Left renal cortex interstitium (tissue), 4 donors: Measurements from ENCODE around the gene EFR3B. TPM values are rescaled to one million over a fixed set of nuclear protein-coding genes. Genes with fewer than 3 reads are reported as not detected.

ENCODE experiments used
- DNase-seq, 4 donors: peaks; one replicate each; pipeline ENCODE4 v3.0.0-alpha.2; 2013; ENCODE audit warnings: low read depth in 4 of 4, low spot score in 2 of 4, missing footprints in 1 of 4
- polyA plus RNA-seq, 4 donors: library from polyadenylated mRNA; unstranded; fragments of 120-200 nt; gene quantifications; one replicate each; pipeline ENCODE4 v1.2.1, GENCODE V29; 2013; ENCODE audit not compliant: insufficient read length in 4 of 4

EFR3B gene
- polyA plus RNA-seq, 4 donors, result 4.8 to 8.8 (median 7.0) TPM

DNA sequence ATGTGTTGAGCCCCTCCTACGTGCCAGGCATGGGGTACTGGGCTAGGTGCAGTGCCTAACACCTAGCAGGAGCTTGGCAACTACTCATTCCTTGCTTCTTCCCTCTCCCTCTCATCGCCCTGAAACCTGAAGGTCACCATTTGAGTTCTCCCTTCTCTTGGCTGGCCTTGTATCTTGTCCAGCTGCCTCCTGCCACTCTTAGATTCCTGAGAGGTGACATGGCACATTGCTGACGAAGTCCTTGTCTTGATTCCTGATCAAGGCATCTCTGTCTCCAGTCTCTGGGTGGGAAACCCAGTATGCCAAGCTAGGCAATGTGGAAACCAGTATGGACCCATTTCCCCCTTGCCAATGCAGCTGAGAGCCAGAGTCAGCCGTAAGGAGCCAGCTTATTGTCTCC, 9.0 kb upstream of the EFR3B start:
- no peak for DNase-seq

DNA sequence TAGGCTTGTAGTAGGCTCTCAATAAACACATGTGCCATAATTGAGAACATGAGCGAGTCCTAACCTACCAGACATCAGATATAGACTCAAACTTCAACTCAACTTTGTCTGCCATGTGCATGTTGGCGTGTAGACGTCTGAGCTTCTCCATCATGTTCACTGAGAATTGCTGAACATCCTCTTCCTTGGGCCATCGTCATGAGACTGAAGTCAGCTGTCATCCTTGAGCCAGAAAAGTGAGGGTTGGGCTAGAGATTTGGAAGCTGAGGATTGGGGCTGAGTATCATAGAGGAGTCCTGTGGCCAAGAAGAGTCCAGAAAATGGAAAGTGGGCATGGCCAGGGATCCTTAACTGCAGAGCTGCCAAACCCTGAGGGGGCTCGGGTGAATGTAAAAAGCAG, 7.8 kb upstream of the EFR3B start:
- no peak for DNase-seq

DNA sequence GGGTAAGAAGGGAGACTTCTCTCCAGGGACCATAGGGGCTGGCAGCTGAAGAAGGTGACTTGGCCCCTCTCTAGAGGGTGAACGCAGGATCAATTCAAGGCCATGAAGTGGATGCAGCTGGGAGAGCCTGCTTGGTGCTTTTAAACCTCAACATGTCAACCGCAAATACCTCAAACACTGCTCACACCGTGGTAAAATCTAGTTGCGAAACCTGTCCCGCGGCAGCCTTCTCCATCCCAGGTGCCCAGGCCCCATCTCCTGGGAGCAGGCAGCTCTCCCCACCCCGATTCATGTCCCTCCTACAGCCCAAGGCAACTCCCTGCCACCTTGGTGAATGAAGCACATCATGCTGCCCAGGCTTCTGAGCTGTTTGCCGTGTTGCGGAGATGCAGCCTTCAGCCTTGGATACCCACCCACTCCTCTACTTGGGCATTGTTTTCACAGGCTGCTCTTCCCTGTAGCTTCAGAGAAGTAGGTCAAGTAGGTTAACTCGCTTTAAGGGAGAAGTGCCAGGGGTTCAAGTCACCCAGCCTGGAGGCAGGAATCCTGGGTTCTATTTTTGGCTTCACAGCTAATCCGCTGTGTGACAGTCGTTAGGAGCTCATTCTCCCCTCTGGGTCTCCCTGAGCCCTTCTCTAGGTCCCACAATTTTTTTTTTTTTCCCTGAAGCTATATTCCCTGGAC, 6.2 kb upstream of the EFR3B start:
- no peak for DNase-seq

DNA sequence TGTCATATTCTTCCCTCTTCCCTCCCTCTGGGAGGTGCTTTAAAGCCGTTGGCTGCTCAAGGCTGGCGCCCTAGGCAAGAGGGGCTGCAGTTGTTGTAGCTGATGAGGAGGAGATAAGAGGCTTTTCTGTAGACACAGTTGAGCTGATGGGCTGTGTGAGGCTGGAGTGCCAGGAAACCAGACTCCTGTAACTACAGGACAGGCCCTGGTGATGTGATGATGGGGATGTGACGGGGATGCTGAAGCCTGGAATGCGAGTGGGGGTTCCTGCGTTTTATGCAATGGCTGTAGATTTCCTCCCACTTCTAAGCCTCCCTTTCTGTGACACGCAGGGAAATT, 5.7 kb upstream of the EFR3B start:
- DNase-seq, result no peak

DNA sequence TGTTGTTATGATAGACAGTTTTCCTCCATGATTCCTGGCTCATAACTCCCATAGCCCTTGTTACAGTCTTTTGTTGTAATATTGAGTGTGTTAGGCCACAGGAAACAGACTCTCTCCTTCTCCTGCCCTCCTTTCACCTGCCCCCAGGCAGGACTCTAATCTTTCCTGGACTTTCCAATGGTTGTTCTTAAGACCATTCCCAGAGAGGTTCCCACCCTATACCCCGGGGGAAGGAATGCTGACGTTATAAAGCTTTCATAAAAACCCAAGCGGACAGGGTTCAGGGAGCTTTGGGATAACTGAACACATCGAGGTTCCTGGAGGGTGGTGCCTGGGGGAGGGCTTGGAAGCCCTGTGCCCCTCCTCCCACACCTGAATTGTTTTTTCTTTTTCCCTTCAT, 2.8 kb upstream of the EFR3B start:
- DNase-seq, result no peak

DNA sequence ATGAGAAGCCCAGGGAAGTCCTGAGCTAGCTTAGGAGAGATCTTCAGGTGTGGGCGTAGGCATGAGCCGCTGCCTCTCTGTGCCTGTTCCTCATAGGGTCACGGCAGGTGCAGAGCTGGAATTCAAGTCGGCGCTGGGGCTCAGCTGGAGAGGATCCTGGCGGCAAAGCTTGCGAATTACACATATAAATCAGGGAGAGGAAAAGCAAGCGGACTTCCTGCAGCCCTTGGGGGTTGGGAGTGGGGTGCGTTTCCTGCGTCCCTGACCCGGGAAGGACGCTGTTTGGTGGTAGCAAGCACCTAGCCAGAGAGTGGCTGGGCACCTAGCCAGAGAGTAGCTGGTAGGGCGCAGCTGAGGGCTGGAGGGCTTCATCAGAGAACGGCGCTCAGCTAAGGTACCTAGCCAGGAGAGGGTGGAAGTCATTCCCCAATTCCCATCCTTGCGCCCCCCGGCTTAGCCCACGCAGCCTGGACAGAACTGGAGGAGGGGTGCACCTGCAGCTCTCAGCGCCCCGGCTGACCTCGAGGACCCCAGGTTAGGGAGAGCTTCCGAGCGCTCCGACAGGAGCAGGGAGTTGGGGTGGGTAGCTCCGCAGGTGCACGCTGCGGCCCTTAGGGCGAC, 459 bp upstream of the EFR3B start:
- DNase-seq, result peak in 3 of 4 donors; percentile 50 to 65 (median 64)

DNA sequence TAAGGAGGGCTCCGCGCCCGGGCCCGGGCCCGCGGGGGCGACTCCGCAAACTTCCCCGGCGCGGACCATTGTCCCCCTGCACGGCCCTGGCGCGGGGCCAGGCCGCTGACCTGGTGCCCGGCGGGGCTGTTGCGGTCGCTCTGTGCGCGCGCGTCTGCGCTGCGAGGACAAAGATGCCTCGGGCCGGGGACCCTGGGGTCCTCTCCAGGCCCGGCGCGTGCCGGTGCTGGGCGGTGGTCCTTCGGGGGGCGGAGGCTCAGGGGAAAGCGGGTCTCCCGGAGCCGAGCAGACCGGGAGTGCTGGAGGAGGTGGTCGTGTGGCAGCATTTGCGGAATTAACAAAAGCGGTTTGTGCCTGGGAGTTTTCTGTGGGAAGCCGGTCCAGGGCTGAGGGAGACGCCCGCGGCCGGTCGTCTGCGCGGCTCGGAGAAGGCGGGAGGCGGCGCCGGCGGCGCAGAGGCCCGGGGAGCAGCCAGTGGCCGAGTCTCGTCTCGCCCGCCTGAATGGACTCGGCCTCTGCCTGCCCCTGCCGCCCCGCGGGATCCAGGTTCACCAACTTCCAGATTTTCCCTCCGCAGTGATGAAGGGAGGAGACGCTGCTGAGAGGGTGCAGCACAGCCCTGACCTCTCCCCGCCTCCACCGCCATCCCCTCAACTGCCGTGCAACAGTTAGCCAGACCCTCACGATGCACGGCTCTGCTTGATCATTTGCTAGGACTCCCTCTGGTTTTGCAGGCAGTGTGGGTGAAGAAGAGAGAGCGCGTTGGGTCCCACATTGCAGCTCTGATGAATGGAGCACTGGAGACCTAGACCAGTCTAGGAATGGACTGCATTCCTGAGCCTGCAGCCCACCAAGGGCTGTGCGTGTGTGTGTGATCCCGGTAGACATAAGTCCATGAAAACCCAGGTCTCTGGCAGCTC, 705 bp downstream of the EFR3B start:
- peak in 3 of 4 donors; percentile 13 to 34 (median 32) for DNase-seq

DNA sequence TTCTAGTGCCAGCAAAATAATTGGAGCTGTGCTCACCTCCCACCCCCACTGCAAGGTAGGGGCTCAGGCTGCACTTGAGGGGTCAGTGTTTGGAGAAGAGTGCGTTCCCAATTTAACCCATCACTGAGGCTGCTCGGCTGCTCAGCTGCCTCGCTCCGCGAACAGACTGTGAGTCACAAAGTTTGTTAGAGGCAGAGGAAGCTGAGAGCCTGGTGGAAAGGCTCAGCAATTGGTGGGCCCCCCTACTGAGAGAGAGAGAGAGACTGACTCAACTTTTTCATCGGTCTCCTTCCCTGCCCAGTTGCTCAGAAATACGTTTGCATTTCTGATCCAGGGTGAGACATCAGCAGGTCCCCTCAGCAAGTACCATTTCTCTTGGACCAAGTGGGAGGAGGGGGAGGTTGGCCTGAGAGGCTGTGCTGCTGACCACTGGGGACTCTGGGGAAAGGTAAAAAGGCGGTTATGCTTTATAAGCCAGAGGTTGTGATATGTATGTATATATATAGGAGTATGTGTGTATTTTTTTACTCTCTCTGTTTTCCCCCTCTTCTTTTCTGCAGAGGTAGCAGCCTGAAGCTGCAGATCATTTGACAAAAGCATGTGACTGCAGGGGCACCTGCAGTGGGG, 1.5 kb downstream of the EFR3B start:
- DNase-seq, result no peak

DNA sequence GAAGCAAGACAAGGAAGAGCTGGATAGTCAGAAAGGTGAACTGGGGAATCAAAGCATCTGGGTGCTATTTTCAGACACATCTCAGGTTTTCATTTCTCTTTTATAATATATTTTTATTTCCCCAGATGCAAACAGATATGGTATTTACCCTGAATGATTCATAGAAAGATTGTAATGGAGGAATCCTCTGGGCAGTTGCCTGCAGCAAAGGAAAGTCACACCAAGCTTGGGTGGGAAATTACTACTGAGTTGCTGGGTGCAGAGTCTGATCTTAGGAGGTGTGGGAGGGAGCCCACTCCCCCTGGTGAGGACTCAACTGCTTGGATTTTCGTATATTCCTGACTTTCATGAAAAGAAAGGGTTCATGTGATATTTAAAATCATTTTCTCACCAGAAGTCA, 2.1 kb downstream of the EFR3B start:
- DNase-seq, result no peak

DNA sequence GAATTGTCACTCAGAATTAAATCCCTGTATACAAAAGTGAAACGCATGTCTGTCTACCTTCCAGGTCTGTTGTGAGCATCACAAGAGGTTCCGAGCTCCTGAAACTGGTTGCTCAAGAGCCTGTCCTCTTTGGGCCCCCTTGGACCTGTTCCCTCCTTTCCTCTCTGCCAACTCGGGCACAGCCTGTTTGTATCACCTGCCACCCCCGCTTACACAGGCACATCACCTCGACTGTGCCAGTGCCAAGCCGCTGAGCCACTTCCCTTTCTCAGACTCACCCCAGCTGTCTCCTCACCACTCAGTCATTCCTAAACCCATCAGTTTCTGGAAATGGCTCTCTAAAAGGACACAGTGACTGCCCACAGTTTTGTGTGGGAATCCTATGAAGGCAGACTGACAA, 3.1 kb downstream of the EFR3B start:
- DNase-seq, result no peak

DNA sequence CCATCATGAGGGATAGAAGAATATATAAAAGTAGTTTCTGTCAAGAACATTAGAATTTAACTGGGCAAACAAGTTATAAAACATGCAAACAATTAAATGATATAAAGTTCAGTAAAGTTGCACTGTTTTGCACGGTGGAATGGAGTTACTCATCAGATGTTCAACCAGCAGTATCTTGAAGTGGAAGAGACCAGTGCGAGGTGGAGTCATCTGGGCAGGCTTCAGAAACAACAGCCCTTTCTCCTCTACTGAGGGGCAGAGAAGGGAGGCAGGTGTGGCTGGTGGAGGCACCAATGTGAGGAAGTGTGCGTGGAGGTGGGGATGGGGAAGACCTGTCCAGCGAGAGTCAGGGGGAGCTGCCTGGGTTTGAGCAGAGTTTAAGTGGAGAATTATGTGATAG, 7.5 kb downstream of the EFR3B start:
- DNase-seq, result no peak

DNA sequence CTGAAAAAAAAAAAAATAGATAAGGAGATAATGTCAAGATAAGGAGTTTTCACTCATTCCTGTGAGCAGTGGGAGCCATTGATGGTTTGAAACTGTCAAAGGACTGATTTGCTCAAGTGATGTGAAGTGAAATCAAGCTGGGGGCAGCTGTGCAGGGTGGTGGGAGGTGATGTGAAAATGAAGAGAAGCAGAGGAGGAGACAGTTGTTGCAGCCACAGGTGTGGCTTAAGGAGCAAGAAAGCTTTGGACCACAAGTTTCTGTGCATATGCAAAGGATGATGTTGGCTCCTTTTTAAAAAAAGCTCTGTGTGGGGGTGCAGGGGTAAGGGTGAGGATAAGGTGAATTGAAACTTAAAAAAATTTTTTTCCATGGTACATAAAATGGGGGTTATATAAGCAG, 8.3 kb downstream of the EFR3B start:
- DNase-seq, result no peak

DNA sequence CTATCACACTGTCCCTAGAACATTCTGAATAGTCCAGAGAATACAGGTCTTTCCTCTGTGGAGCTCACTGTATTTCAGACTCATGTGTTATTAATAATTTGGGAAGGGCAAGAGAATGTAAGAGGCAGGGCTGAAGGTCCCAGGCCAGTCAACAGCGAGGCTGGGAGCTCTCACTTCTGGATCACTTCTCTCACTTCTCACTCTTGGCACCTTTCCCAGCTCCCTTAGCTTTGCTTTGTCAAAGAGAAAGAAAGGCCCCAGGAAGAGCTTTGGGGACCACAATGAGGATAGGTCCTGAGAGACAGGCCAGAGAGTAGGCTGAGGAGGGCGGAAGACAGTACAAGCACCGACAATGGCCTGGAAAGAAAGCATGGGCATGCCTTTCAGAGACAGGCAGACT, 11.2 kb downstream of the EFR3B start:
- no peak for DNase-seq

DNA sequence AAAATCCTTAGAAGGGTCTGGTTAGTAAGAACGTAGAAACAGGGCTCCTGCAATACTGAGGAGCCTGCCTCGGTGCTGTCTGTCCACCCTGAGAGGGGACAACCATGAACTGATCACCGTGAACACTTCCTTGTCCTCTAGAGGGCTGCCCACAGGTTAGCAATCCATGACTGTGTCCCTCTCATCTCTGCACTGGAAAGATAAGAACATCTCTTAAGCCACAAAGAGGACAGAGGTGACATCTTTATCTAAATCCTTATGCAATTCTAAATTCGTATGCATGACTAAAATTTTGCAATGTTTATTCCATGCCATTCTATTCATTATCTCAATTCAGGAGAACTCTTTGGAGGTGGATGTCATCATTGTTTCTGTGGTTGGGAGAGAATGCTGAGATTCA, 12.8 kb downstream of the EFR3B start:
- DNase-seq, result no peak

DNA sequence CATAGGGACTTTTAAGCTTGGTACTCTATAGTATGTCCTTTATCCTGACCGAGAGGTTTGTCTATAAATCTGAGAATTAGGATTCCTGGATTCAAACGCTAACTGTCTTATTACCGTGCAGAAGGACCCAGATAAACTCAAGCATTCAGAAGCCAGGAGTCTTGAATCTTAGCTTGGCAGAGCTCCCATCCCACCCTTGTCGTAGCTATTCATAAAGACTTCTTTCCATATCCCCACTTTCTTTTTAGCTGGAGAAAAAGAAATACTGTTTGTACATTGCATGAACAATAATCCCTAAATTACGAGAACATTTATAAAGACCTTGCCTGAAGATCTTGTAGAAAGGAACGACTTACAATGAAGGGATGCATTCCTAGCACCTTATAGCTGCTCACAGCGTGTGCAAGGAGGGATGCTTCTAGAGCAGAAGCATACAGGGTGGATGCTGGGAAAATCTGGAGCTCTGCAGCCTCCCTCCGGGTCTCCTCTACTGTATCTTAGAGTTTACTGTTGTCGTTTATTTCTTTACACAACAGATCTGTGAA, 13.6 kb downstream of the EFR3B start:
- DNase-seq, result no peak

DNA sequence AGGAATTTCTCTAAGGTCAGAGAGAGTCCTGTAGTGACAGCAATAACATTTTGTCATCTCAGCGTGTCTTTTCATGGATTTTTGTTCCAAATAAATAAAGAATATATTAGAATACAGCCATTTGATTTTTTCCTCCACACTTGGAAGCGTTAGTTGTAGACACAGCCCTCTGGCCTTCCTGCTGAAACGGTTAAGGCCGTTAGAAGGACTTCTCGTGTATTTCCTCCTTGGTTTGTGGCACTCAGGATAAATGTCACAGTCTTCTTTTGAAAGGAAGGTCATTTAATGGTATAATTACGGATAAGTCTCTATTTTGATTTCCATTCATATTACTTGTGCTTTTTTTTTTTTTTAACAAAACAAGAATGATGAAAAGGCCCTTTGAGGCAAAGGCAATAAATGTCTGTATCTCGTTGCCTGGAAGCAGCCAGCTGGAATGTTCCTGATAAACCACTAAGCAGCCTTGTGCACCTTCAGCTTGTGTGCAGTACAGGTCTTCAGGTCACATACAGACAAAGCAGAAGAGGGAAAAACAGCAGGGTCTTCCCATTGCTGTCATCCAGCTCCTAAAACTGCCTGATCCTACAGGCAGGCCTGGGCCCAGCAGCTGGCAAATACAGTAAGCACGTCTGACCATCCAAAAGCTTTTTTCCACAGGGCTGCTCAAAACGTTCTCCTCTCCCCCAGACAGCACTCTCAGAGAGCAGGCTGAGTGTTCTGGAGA, 14.4 kb downstream of the EFR3B start:
- DNase-seq, result no peak

DNA sequence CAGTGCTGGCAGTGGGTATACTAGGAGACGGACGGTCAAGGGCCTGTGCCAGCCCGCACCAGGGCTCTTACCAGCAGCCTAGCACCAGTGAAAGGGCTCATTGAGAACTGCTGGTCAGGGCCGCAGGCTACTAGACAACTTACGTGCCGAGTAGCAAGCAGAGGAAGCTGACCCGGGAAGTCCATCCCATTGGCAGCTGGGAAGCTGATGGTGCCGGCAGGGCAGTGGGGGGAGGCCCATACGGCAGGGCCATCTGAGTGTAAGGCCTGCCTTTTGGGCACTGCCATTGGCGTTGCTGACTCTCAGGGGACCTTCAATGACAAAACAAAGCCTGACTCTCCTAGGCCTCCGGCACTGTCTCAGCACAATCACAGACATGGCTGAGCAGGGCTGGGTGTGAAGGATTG, 20.6 kb downstream of the EFR3B start:
- DNase-seq, result no peak

DNA sequence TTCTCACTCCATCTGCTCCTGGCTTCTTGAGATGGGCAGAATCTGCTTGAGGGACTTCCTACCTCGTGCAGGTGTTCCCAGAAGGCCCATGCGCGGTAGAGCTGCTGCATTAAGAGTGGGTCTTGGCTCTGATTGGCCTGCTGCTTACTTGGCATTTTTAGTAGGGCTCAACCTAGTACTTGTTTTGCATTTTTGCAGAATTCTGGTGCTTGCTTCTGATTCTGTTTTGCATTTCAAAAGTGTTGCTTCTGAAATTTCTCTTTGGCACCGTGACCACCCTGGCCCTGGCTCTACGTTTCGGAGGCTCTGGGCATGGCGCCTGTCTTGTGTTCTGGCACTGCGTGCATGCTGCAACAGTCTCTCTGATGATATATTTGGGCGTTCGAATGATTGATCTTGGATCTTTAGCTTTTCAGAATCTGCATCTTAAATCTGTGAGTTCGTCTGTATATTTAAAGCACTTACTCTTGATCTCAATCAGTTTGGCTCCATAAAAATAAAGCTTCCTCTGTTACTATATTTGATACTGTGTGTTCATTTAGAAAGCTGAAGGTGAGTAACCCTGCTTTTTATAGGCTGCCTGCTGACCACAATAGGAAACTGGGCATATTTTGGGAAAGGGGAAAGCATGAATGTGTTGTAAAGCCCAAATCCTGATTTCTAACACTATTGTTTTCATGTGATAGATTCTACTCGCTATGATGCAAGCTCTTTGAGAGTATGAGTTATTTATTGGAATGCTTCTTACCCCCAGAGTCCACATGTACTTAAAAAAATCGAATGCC, 22.2 kb downstream of the EFR3B start:
- DNase-seq, result no peak

DNA sequence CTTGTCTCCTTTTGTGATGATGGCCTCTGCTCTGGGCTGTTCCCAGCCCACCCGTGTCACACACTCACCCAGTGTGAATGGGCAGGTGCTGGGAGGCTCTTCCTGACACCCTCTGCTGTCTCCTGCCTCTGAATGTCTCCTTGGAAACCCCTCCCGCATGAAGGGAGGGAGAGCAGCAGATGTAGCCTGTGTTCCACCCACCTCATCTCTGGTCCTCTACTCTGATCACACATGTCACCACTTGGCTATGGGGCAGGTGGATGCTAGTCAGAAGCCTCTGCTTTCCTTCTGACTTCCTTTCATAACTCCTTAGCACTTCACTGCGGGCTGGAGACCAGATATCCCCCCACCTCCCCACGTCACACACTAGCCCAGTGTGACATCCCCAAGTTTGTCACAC, 23.9 kb downstream of the EFR3B start:
- no peak for DNase-seq

DNA sequence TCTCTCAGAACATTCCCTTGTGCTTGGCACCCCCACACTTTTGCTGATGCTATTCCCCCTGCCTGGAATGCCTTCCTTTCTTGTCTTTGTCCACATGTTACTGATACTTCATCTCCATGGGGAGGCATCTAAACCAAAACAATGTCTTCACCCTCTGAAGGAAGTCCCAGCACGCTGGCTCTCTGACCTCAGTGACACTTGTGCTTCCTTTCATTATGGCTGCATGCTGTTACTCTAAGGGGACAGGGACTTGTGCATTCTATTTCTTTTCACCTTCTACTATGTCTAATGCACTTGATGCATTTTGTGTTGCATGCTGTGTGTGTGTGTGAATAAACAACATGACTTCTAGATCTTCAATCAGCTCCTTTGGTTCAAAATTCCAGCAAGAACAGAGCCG, 24.6 kb downstream of the EFR3B start:
- no peak for DNase-seq
